ENCODE data around the gene TNIK.

The TNIK gene

GRCh38 chr3:171378586-171378985 lies 81.6 kb downstream of the TNIK start:
- Mint-ChIP-seq H3K27me3 (ENCODE audit: low read depth, poor library complexity) (no peaks in the 10 kb centered on the region), H3K27ac (no peak overlapping the region), H3K4me3 (no peak overlapping the region), H3K4me1 (peaks cover 6% of the 10 kb centered on the region), H3K9me3 (peaks cover 3% of the 10 kb centered on the region), H3K36me3 (ENCODE audit: low read depth) (no peaks in the 10 kb centered on the region)
- no peak for TF ChIP-seq CTCF (IDR thresholded peaks at IDR 0.05)
- DNase-seq, result no peak

GRCh38 chr3:171377859-171378258 lies 82.3 kb downstream of the TNIK start:
- H3K27ac Mint-ChIP-seq, result no peak overlapping the region
- H3K4me3 Mint-ChIP-seq, result no peak overlapping the region
- peaks cover 6% of the 10 kb centered on the region for H3K4me1 Mint-ChIP-seq
- H3K36me3 Mint-ChIP-seq (ENCODE audit: low read depth), result no peaks in the 10 kb centered on the region
- peaks cover 3% of the 10 kb centered on the region for H3K9me3 Mint-ChIP-seq
- no peak for TF ChIP-seq CTCF (IDR thresholded peaks at IDR 0.05)
- H3K27me3 Mint-ChIP-seq (ENCODE audit: low read depth, poor library complexity), result no peaks in the 10 kb centered on the region
- no peak for DNase-seq

GRCh38 chr3:171376596-171376947 lies 83.6 kb downstream of the TNIK start:
- Mint-ChIP-seq H3K9me3 (no peaks in the 10 kb centered on the region), H3K4me1 (peaks cover 8% of the 10 kb centered on the region), H3K36me3 (ENCODE audit: low read depth) (no peaks in the 10 kb centered on the region), H3K27ac (no peak overlapping the region), H3K27me3 (ENCODE audit: low read depth, poor library complexity) (peaks cover 4% of the 10 kb centered on the region), H3K4me3 (no peak overlapping the region)
- DNase-seq, result no peak
- TF ChIP-seq CTCF (IDR thresholded peaks at IDR 0.05), result no peak

- DNase-seq, result no peak
Measured at GRCh38 chr3:171375666-171376595, 84.3 kb downstream of the TNIK start.

GRCh38 chr3:171374661-171375285 lies 85.4 kb downstream of the TNIK start:
- Mint-ChIP-seq H3K36me3 (ENCODE audit: low read depth) (no peaks in the 10 kb centered on the region), H3K4me3 (no peak overlapping the region), H3K4me1 (peaks cover 26% of the 10 kb centered on the region), H3K9me3 (no peaks in the 10 kb centered on the region), H3K27me3 (ENCODE audit: low read depth, poor library complexity) (peaks cover 4% of the 10 kb centered on the region), H3K27ac (no peak overlapping the region)
- DNase-seq, result no peak
- TF ChIP-seq CTCF (IDR thresholded peaks at IDR 0.05), result no peak

More at GRCh38 chr3:171375666-171376595, 84.3 kb downstream of the TNIK start:
- peak overlapping the region; percentile 40 for H3K27ac Mint-ChIP-seq
- peaks cover 14% of the 10 kb centered on the region for H3K4me1 Mint-ChIP-seq
- no peak overlapping the region for H3K4me3 Mint-ChIP-seq
- H3K36me3 Mint-ChIP-seq (ENCODE audit: low read depth), result no peaks in the 10 kb centered on the region
- TF ChIP-seq CTCF (IDR thresholded peaks at IDR 0.05), result no peak
- no peaks in the 10 kb centered on the region for H3K9me3 Mint-ChIP-seq
- H3K27me3 Mint-ChIP-seq (ENCODE audit: low read depth, poor library complexity), result peaks cover 4% of the 10 kb centered on the region
